ENCODE measurements around the gene AOPEP.

AOPEP gene

DNA sequence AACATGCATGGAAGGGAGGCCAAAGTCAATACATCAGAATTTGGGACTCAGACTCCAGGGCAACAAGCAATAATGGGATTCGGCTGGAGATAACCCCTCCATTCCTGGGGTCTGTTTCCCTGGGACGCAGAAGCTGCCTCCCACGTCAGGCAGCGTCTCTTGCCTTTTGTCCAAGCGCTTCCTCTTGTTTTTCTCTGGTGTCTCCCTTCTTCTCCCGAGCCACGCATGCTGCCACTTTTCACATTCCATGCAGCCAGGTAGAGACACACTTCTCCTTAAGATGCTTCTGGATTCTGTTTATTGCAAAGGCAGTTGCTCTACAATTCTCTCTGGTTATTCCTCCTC is 267.3 kb downstream of the AOPEP start:
- DNase-seq (ENCODE audit: low spot score) = no peak

DNA sequence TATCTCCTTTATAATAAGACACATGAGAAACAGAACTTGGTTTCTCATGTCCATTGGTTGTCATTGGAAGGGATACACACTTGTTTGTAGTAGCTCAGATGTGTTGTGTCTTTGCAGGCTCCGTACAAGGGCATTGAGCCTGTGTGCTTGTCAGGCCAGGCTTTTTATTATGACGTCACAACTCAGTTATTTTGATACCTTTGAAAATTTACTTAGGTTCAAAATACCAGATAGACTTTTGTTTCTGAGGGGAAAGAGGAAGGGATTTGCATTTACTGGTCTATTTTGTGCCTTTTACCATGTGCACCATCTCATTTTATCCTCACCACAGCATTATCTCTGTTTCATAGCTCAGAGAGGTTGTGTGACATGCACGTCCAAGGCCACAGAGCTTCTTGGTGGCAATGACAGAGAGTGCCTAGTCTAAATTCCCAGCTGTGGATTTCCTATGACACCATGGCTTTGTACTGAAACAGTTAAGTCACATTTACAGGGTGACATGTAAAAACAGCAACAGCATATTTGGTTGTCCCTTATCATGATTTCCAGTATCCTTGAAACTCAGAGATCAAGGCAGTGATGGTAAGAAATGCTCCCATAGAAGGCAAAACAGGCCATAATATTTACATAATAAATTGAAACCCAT is 268.7 kb downstream of the AOPEP start:
- DNase-seq (ENCODE audit: low spot score) = no peak

DNA sequence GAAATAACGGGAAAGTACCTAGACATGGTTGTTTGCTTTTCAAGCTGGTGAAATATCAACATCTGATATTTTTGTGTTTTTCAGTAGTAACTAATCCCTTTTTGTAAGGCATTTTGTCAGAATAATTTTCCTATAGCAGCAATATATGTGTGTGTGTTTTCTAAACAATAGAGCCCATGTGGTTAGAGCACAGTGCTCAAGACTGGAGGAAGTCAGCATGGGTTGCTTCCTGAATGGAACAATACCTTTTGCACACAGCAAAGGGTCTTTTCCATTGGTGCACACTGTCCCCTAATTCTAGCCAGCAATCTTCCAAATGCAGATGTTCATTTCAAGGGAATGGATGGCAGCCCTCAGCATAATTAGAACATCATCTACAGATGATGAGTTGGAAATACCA is 270.1 kb downstream of the AOPEP start:
- no peak for DNase-seq (ENCODE audit: low spot score)

DNA sequence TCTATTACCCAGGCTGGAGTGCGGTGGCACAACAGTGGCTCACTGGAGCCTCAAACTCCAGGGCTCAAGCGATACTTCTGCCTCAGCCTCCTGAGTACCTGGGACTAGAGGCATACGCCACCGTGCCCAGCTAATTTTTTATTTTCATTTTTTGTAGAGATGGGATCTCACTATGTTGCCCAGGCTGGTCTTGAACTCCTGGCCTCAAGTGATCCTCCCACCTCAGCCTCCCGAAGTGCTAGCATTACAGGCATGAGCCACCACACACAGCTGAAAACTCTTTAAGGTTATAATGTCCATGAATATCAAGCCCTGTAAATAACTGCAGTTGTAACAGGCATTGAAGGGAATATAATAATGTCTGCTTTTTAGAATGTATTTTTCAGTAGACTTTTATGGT is 271.2 kb downstream of the AOPEP start:
- DNase-seq (ENCODE audit: low spot score) = no peak

DNA sequence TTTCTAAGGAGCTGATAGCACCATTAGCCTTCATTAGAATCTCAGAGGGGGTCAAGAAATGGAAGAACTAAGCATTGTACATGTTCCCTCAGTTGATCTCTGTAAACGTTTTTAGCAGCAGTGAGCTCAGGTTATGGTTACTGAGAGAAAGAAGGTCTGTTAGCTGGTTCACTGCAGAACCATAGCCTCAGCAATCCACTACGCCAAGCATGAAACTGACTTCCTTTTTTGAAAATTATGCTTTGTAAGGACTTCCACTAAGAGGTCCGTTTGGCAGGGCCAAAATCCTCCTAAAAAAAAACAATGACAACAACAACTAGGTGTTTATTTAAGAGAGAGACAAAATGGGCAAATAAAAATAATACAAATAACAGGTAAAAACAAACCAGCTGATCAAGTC is 273.3 kb downstream of the AOPEP start:
- no peak for DNase-seq (ENCODE audit: low spot score)

DNA sequence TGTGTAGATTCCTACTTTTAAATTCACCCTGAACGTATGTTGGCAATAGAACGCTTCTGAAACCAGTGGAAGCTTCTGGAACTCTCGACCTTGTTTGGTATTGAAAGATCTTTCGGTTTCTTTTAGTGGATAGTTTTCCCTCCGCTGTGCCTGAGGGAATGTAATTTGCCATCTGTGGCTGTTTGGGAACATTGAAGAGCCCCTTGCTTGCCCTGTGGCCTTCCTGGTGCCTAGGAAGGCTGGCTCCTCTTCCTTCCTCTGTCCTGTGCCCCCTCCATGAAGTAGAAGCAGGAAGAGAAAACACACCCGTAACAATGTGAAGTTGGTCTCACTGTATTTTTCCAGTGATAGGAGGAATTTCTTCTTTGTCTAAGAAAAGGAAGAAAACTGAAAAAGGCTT is 274.3 kb downstream of the AOPEP start:
- DNase-seq (ENCODE audit: low spot score) = no peak

DNA sequence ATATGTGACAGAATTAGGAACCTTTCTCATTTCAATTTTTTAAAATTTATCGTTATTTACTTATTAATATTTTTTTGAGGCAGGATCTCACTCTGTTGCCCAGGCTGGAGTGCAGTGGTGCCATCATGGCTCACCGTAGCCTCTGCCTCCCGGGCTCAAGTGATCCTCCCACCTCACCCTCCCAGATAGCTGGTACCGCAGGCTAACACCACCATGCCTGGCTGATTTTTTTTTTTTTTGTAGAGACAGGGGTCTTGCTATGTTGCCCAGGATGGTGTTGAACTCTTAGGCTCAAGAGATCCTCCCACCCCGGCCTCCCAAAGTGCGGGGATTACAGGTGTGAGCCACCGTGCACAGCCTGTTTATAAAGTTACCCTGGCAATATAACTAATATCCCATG is 275.2 kb downstream of the AOPEP start:
- DNase-seq (ENCODE audit: low spot score) = no peak

DNA sequence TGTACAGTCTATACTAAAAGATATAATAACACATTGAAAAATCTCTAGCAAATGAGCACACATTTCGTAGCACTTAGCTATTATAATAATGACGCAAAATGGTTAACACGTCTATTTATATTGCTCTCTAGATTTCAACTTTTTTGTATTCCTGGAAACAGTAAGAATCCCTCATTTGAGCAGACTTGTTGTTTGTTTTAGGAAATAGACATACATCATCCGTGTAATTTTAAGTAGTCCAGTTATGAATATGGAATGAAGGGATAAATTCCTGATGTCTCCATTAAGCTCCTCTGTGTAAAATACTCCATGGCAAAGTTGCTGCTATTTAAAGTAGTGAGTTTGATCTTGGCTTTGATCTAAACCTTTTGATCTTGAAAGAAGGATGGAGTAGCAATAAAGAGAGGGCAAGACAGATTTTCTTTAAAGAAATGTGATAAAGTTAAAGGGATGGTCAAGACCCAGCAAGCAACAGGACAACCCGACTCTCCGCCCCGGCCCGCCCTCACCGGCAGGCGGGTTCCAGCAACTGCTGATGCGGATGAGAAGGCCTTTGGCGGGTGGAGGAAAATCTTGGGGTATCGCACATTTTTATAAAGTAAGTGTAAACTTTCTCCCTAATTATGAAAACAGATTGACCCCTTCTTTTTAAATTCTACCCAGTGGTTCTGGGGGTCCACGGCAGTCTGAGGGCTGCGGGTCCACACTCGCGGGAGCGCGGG is 277.4 kb downstream of the AOPEP start:
- no peak for DNase-seq (ENCODE audit: low spot score)

DNA sequence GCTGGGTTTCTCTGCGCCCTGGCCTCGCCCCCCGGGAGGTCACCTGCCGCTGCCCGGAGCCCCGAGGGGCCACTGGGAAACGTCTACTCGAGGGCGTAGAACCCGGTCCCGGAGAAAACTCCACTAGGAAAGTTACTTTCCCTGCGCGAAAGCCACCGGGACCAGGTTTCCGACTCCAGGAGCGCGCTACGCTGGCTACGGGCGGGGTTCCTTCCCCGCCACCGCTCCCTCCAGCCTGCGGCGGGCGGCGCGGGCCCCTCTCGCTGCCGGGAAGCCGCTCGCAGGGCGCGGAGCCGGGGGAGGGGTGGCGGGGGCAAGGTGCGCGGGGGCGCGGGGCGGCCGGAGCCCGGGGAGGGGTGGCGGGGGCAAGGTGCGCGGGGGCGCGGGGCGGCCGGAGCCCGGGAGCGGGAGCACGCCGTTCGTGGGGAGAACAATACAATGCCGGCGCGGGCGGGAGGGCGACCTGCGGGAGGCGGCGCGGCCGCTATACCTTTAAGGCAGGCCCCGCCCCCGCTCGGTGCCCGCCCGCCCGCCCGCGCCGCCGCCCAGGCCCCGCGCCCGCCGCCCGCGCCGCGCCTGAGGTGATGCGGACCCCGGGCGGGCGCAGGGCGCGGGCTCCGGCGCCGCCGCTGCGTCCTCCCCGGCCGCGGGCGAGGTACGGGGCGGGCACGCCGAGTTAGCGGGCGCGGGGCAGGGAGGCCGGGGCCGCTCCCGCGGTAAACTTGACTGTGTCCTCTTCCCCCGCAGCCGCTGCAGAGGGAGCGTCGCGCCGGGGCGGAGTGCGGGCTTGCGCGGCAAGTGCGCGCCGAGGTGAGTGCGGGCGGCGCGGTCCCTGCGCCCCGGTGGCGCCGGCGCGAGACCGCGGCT is 278.1 kb downstream of the AOPEP start:
- DNase-seq (ENCODE audit: low spot score) = no peak

DNA sequence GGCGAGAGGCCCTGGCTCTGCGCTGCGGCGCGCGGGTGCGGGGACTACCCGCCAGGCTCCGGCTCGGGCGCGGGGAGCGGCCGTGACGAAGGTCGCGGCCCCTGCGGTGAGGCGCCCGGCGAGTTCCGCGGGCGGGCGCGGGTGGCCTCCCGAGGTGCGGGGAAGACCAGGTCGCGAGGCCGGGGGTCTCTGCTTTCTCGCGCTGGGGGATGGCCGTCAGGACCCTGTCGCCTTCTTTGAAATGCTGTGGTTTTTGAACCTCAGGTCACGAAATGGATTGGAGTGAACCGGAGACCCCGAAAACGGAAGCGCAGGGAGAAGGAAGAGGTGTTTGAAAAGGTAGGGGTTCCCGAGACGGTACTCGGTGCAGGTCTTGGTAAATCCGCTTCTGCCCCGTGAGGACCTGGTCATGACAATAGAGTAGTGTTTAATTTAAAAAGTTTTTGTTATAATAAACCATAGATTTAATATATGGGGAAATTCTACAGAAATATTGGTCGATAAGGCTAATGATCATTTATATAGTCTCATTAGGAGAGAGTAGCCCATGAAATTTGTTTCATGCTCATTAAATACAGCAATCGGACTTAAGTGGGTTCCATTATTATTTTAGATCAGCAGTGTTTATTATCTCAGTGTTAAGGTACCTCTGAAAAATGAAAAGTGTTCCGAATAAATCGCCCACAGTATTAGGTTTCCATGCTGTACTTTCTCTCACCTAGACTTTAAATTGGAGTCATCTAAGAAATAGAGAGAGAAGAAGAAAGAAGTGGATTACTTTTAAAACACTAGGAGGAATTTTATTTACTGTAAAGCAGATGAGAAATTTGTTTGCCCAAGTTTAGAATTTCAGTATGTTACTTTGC is 279.0 kb downstream of the AOPEP start:
- DNase-seq (ENCODE audit: low spot score) = no peak

DNA sequence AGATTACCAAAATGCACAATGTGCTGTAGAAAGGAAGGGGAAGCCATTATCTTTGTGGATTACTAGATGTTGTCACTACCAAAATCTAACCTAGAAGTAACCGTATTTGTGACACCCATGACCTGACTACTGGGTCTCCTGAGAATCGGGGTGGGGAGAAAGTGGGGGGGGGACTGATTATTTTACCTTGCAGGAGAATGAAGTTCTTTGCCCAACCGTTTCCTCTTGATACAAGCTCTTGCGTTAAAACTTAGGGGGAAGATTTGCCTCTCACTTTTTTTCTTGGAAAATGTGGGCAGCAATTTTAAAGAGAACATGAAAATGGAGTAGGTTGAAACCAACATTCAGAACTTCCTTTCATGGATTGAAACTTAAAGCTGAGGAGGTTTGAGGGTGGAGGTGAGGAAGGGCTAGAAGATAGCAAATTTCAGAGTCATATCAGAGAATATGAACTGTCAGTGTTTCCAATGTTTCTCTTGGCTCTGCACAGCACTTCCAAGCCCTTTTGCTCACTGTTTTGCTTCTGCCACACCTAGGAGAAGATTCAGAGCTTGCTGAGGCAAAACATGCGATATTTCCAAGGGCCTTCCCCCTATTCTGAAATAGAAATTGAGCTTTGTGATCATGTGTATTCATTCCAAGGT is 280.8 kb downstream of the AOPEP start:
- no peak for DNase-seq (ENCODE audit: low spot score)

DNA sequence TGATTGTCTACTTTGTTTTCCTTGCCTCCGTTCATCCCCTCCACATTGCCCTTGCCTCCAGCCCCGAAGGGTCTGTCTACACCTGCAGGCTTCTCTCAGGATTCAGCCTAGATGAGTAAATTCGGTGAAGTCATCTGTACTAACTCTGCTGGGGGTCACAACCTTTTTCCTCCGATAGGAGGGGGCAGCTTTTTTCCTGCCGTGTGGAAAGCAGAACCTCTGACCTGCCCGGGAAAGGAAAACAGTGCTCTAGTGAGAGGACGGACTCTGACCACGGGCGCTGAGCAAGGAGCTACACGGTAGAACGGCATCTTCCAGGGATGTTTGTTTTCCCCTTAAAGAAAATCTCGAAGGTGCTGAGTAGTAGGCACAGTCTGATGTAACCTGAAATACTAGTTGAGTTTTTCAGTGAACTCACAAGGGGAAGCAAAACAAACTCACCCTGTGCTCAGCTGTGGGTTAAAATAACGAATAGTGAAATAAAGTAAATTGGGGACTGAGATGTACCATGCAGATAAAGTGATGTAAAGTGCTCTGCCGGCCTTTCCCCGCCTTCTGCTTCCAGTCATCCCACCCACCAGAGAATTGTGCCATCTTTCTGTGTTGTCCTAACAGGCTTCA is 281.8 kb downstream of the AOPEP start:
- DNase-seq (ENCODE audit: low spot score) = no peak

DNA sequence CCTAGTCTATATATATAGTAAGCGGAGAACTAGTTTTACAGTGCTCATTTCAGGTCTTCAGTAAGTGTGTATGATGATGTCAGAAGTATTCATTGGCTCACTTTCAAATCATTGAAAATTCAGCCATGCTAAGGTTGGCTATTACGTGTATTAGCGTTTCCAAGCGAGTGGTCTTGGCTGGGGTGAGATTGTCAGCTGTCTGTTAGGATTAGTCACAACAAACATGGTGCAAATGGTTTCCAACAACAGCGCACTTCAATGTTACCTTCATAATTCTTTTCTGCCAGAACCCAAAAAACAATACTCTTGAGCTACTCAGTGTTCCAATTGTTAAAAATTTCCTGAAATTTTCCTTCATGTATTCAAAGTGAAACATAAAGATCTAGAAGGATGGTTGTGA is 283.0 kb downstream of the AOPEP start:
- no peak for DNase-seq (ENCODE audit: low spot score)

DNA sequence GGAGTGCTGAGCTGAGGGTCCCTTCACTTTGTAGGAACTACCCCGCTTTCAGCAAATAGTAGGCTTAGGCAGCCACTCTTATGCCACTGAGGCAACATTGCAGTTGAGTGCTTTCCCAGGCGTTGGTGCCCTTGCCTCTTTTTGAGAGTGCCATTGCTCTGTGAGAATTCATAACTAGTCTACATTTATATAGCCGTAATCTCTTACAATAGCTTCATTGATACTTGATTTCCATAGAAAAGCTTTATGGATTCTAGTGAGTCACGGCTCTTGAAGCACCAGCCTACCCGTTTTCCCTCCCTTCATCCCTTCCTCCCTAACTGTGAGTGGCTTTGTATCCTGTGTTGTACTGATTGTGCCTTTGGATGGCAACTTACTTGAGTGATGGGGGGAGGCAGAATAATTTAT is 283.9 kb downstream of the AOPEP start:
- no peak for DNase-seq (ENCODE audit: low spot score)

DNA sequence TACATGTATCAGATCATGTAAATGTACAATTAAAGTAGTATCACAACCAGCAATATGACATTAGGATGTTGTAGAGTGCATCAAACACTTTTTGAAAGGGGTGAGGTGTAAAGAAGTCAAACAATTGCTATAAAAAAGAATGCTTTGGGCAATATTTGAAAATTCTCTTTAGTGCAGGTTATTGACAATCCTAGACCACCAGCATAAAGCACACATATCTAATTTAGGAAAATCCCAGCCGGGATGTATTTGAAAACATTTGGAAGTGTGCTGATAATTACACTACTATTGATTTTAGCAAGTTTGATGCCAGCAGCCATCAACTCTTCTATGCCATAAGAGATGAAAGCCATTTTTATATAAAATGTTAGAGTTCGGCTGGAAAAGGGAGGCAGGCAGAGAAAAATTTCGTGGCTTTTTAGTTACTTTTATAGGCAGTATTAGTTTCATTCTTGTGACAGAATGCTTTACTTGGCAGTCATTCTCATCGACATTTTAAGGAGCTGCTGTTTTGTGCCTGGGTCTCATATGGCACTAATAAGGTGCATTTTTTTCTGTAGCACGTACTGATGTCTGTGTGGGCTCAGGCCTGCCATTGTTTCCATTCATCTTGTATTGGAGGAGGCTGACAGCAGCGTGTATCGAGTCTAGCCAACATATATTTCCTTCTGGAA is 285.7 kb downstream of the AOPEP start:
- no peak for DNase-seq (ENCODE audit: low spot score)

DNA sequence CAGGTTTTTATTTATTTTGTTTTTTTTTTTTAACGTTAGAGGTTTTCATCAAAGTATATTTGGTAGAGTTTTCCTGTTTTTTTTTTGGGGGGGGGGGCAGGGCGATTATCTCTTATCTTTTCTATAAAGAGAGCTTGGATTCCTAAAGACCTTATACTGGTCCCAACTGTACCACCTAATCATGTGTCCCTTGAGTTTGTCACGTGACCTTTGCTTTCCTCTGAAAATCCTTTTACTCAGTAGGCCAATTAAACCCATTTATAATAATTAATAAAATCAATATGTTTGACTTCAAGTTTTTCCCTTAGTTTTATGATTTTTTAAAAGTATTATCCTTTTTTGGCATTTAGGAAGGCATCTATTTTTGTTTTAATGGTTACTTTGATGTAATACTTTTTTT is 286.4 kb downstream of the AOPEP start:
- no peak for DNase-seq (ENCODE audit: low spot score)

DNA sequence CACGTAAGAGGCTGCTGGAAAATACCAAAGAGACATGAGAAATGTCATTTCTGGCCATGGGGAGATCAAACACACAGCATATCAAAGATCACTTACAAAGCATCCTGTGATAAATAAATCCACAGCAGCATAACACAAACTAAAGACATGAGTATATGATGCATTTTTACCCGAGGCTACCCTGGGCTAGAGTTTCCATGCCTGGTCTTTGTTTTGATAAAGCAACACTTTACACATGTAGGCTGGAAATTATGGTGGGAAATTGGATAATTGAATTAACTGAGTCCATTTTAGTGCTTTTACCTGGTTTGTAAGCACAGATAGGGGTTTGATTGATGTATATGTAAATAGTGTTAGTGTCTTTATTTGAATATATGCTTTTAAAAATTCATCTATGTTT is 288.4 kb downstream of the AOPEP start:
- no peak for DNase-seq (ENCODE audit: low spot score)

DNA sequence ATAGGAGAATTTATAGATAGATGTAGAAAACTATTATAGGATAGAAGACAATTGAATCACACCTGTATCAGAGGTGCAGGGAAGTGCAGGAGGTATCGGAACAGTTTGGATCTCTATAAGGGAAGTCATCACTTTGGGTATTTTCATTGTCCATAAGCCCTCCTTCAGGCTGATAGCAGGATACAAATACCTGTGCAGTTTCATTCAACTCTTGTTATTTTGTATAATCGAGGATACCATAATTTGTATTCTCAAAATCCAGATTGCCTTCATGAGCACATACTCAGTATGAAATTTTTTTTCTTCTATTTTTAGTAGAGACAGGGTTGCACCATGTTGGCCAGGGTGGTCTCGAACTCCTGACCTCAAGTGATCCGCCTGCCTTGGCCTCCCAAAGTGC is 289.1 kb downstream of the AOPEP start:
- DNase-seq (ENCODE audit: low spot score) = no peak

DNA sequence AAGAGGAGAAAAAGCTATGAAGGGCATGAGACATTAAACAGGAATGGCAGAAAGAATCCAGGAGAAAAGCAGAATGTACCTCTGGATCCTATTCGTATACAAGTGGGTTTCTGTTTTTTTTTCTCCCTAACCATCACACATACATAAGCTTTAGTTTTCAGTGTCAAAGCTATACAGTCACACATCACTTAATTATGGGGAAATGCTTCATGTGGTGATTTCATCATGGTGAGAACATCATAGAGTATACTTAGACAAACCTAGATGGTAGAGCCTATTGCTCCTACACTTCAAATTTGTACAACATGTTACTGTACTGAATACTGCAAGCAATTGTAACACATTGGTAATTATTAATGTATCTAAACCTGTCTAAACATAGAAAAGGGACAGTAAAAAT is 290.6 kb downstream of the AOPEP start:
- DNase-seq (ENCODE audit: low spot score) = no peak

DNA sequence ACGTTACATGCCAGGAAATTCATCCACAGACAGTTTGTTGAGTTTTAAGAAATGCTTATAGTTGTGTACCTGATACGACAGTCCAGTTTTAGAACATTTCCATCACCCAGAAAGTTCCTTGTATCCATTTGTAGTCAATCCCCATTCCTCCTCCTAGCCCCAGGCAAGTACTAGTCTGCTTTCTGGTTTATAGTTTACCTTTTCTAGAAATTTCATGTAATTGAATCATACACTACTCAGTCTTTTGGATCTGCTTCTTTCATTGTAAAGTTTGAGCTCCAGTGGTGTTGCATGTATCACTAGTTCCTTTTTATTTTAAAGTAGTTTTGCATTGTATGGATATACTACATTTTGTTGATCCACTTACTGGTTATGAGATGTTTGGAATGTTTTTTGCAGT is 291.2 kb downstream of the AOPEP start:
- DNase-seq (ENCODE audit: low spot score) = no peak
